PFSK-1 (cell line): Measurements from ENCODE around the gene GALNS.

ENCODE experiments used
- POLR2AphosphoS5 ChIP-seq: IDR thresholded peaks from 2 replicates; pipeline ENCODE4 v1.6.1; 2012; ENCODE audit warnings: low read depth, mild to moderate bottlenecking, control low read depth, low read length, moderate library complexity
- SIN3A ChIP-seq: IDR thresholded peaks from 2 replicates; pipeline ENCODE4 v1.6.1; 2012; ENCODE audit warnings: mild to moderate bottlenecking, low read length, moderate library complexity, borderline replicate concordance; ENCODE audit not compliant: insufficient read depth
- TAF1 ChIP-seq: IDR thresholded peaks from 2 replicates; pipeline ENCODE4 v1.6.1; 2012; ENCODE audit warnings: low read length, control low read depth, borderline replicate concordance; ENCODE audit not compliant: insufficient read depth

DNA sequence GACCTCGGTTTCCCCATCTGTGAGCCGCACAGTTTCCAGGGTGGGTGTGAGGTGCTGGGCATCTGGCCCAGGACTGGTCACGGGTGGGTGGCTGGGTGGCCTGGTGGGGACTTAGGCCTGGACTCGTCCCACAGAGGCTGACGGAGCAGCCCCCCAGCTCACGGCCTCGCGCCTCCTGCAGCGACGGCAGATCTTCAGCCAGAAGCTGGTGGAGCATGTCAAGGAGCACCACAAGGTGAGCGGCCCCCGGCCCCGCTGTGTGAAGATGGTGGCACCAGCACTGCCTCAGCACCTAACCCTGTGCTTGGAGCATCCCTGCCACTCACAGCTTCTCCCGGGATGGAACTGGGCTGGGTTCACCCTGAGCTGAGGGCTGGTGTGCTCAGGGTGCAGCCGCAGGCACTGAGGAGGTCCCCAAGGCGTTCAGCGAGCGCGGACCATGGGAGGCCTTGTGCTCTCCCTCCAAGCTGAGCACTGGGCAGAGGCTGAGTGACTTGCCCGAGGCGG lies 50.8 kb downstream of the GALNS start:
- TF ChIP-seq SIN3A (no peak), TAF1 (no peak), POLR2AphosphoS5 (no peak)
